ENCODE measurements around the gene RPL9.

Gene RPL9

GRCh38 chr4:39490322-39490721 is 31.6 kb upstream of the RPL9 start:
- no peak for TF ChIP-seq ISL1 (CRISPR knock-in tag; IDR thresholded peaks at IDR 0.05)
- TF ChIP-seq GLIS3 (CRISPR knock-in tag; IDR thresholded peaks at IDR 0.05) = no peak
- no peak for TF ChIP-seq SNAI2 (CRISPR knock-in tag; IDR thresholded peaks at IDR 0.05)
- TF ChIP-seq CSDC2 (CRISPR knock-in tag; IDR thresholded peaks at IDR 0.05) = no peak
- no peak for TF ChIP-seq ZFP30 (CRISPR knock-in tag; IDR thresholded peaks at IDR 0.05)
- no peak for TF ChIP-seq BACH2 (CRISPR knock-in tag; IDR thresholded peaks at IDR 0.05; ENCODE audit: borderline replicate concordance)
- TF ChIP-seq, protein P1, sequence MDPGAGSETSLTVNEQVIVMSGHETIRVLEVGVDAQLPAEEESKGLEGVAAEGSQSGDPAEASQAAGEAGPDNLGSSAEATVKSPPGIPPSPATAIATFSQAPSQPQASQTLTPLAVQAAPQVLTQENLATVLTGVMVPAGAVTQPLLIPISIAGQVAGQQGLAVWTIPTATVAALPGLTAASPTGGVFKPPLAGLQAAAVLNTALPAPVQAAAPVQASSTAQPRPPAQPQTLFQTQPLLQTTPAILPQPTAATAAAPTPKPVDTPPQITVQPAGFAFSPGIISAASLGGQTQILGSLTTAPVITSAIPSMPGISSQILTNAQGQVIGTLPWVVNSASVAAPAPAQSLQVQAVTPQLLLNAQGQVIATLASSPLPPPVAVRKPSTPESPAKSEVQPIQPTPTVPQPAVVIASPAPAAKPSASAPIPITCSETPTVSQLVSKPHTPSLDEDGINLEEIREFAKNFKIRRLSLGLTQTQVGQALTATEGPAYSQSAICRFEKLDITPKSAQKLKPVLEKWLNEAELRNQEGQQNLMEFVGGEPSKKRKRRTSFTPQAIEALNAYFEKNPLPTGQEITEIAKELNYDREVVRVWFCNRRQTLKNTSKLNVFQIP (CRISPR knock-in tag; IDR thresholded peaks at IDR 0.05; ENCODE audit: borderline replicate concordance, low read depth) = no peak
- no peak for TF ChIP-seq ZNF8 (CRISPR knock-in tag; IDR thresholded peaks at IDR 0.05)
- TF ChIP-seq TCF4 (CRISPR knock-in tag; IDR thresholded peaks at IDR 0.05; ENCODE audit: borderline replicate concordance) = no peak
- TF ChIP-seq RARB (CRISPR knock-in tag; IDR thresholded peaks at IDR 0.05) = no peak
- TF ChIP-seq, protein P2, sequence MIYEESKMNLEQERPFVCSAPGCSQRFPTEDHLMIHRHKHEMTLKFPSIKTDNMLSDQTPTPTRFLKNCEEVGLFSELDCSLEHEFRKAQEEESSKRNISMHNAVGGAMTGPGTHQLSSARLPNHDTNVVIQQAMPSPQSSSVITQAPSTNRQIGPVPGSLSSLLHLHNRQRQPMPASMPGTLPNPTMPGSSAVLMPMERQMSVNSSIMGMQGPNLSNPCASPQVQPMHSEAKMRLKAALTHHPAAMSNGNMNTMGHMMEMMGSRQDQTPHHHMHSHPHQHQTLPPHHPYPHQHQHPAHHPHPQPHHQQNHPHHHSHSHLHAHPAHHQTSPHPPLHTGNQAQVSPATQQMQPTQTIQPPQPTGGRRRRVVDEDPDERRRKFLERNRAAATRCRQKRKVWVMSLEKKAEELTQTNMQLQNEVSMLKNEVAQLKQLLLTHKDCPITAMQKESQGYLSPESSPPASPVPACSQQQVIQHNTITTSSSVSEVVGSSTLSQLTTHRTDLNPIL (CRISPR knock-in tag; IDR thresholded peaks at IDR 0.05; ENCODE audit: low read depth) = no peak
- ATAC-seq = no peak

- ATAC-seq = no peak
- TF ChIP-seq ESRRG (CRISPR knock-in tag; IDR thresholded peaks at IDR 0.05) (no peak), ZNF8 (CRISPR knock-in tag; IDR thresholded peaks at IDR 0.05) (no peak), BACH2 (CRISPR knock-in tag; IDR thresholded peaks at IDR 0.05; ENCODE audit: borderline replicate concordance) (no peak), ZC3H10 (CRISPR knock-in tag; IDR thresholded peaks at IDR 0.05) (no peak), CSDC2 (CRISPR knock-in tag; IDR thresholded peaks at IDR 0.05) (no peak), OSR1 (CRISPR knock-in tag; IDR thresholded peaks at IDR 0.05) (no peak), TOX (CRISPR knock-in tag; IDR thresholded peaks at IDR 0.05; ENCODE audit: borderline replicate concordance) (no peak), ZNF565 (CRISPR knock-in tag; conservative IDR thresholded peaks at IDR 0.05; ENCODE audit: low read depth) (no peak), ZFP3 (CRISPR knock-in tag; IDR thresholded peaks at IDR 0.05) (no peak), ISL1 (CRISPR knock-in tag; IDR thresholded peaks at IDR 0.05) (no peak)
These were observed 27.6 kb upstream of the RPL9 start for GRCh38 chr4:39486221-39486804.

DNA sequence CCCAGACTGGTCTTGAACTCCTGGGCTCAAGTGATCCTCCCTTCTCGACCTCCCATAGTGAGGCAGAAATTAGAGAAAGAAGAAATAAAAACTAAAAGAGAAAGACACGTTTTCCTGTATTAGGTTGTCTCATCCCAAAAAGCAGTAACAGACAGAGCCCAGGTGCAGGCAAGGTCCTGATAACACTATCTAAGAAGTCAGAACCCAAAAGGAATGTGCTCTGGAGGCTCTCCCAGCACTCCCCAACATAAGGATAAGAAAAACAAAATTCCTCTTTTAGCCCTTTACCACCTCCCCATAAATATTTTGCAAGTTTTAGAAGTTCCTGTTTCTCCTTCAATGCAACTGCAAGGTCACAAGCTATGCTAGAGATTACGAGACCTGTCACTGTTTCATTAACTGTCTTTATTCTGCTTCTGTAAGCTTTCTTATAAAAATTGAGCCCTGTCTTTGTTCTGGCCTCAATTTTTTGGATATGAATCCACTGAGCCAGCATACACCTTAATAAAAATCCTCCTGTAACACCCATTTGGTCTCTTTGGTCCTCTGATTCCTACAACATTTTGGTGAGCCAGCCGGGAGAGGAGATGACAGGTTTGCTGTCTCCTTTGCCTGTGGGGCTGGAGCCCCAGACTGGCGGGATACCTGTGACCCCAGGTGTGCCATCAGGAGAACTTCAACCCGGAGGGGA is 26.0 kb upstream of the RPL9 start:
- TF ChIP-seq ZC3H10 (CRISPR knock-in tag; IDR thresholded peaks at IDR 0.05) = no peak
- no peak for TF ChIP-seq BACH2 (CRISPR knock-in tag; IDR thresholded peaks at IDR 0.05; ENCODE audit: borderline replicate concordance)
- no peak for TF ChIP-seq TCF4 (CRISPR knock-in tag; IDR thresholded peaks at IDR 0.05; ENCODE audit: borderline replicate concordance)
- no peak for TF ChIP-seq ZFP3 (CRISPR knock-in tag; IDR thresholded peaks at IDR 0.05)
- TF ChIP-seq ZNF565 (CRISPR knock-in tag; conservative IDR thresholded peaks at IDR 0.05; ENCODE audit: low read depth) = no peak
- no peak for TF ChIP-seq ISL1 (CRISPR knock-in tag; IDR thresholded peaks at IDR 0.05)
- TF ChIP-seq, protein P3, sequence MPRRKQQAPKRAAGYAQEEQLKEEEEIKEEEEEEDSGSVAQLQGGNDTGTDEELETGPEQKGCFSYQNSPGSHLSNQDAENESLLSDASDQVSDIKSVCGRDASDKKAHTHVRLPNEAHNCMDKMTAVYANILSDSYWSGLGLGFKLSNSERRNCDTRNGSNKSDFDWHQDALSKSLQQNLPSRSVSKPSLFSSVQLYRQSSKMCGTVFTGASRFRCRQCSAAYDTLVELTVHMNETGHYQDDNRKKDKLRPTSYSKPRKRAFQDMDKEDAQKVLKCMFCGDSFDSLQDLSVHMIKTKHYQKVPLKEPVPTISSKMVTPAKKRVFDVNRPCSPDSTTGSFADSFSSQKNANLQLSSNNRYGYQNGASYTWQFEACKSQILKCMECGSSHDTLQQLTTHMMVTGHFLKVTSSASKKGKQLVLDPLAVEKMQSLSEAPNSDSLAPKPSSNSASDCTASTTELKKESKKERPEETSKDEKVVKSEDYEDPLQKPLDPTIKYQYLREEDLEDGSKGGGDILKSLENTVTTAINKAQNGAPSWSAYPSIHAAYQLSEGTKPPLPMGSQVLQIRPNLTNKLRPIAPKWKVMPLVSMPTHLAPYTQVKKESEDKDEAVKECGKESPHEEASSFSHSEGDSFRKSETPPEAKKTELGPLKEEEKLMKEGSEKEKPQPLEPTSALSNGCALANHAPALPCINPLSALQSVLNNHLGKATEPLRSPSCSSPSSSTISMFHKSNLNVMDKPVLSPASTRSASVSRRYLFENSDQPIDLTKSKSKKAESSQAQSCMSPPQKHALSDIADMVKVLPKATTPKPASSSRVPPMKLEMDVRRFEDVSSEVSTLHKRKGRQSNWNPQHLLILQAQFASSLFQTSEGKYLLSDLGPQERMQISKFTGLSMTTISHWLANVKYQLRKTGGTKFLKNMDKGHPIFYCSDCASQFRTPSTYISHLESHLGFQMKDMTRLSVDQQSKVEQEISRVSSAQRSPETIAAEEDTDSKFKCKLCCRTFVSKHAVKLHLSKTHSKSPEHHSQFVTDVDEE (CRISPR knock-in tag; IDR thresholded peaks at IDR 0.05) = no peak
- TF ChIP-seq ZNF8 (CRISPR knock-in tag; IDR thresholded peaks at IDR 0.05) = no peak
- TF ChIP-seq, protein P1 (CRISPR knock-in tag; IDR thresholded peaks at IDR 0.05; ENCODE audit: borderline replicate concordance, low read depth) = no peak
- TF ChIP-seq OSR1 (CRISPR knock-in tag; IDR thresholded peaks at IDR 0.05) = no peak
- no peak for TF ChIP-seq TOX (CRISPR knock-in tag; IDR thresholded peaks at IDR 0.05; ENCODE audit: borderline replicate concordance)
- no peak for TF ChIP-seq SNAI2 (CRISPR knock-in tag; IDR thresholded peaks at IDR 0.05)
- TF ChIP-seq, protein P4, sequence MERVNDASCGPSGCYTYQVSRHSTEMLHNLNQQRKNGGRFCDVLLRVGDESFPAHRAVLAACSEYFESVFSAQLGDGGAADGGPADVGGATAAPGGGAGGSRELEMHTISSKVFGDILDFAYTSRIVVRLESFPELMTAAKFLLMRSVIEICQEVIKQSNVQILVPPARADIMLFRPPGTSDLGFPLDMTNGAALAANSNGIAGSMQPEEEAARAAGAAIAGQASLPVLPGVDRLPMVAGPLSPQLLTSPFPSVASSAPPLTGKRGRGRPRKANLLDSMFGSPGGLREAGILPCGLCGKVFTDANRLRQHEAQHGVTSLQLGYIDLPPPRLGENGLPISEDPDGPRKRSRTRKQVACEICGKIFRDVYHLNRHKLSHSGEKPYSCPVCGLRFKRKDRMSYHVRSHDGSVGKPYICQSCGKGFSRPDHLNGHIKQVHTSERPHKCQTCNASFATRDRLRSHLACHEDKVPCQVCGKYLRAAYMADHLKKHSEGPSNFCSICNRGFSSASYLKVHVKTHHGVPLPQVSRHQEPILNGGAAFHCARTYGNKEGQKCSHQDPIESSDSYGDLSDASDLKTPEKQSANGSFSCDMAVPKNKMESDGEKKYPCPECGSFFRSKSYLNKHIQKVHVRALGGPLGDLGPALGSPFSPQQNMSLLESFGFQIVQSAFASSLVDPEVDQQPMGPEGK (CRISPR knock-in tag; IDR thresholded peaks at IDR 0.05; ENCODE audit: borderline replicate concordance) = no peak
- no peak for ATAC-seq

Measured in SK-N-SH treated with all-trans-retinoic acid at 6 μM for 48 hours (cell line).